GM19043 (cell line): Measurements from ENCODE around the gene CDKL2.
"Not testable (repeated sequence)": the region's sequence is repeated elsewhere in the genome, so short reads cannot be mapped to it uniquely, and the experiment has no call there.

Experiments
- ATAC-seq: cut with Tn5 transposase; IDR thresholded peaks from one replicate; pipeline ENCODE4 v1.9.1; 2021; ENCODE audit warnings: low read depth; ENCODE audit not compliant: unreplicated experiment

CDKL2 gene

GRCh38 chr4:75555294-75556164 is 74.8 kb downstream of the CDKL2 start, which contains the start of gene ODAPH:
Gene ODAPH, plus strand, starts transcription at chr4:75556066. Its CDS starts 17 bp downstream, at chr4:75556083.
- peak; percentile 98 for ATAC-seq

DNA sequence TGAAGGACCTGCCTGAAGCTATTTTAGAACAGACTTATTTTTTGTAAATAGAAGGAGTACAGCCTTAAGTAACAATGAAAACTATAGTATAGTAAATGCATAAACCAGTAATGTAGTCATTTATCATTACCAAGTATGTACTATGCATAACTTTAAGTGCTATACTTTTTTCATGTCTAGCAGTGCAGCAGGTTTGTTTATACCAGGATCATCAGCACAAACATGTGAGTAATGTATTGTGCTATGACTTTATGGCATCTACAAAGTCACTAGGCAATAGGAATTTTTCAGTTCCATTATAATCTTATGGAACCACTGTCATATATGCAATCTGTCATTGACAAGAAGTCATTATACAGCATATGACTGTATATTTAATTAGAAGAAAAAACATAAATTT is 77.9 kb downstream of the CDKL2 start:
- ATAC-seq, result no peak

DNA sequence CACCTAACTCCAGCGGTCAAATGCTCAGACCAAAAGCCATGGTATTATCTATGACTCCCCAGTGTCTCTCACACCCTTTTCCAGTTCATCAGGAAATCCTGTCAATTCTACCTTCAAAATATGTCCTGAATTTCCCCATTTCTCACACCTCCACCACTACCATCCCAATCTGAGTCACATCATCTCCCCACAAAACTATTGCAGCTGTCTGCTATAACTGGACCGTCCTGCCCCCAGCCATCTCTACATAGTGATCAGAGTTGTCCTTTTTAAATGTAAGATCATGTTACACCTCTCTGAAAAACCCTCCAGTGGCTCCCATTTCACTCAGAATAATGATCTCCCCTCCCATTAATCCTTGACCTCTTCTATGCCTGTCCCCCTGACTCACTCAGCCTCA is 81.3 kb downstream of the CDKL2 start:
- no peak for ATAC-seq

DNA sequence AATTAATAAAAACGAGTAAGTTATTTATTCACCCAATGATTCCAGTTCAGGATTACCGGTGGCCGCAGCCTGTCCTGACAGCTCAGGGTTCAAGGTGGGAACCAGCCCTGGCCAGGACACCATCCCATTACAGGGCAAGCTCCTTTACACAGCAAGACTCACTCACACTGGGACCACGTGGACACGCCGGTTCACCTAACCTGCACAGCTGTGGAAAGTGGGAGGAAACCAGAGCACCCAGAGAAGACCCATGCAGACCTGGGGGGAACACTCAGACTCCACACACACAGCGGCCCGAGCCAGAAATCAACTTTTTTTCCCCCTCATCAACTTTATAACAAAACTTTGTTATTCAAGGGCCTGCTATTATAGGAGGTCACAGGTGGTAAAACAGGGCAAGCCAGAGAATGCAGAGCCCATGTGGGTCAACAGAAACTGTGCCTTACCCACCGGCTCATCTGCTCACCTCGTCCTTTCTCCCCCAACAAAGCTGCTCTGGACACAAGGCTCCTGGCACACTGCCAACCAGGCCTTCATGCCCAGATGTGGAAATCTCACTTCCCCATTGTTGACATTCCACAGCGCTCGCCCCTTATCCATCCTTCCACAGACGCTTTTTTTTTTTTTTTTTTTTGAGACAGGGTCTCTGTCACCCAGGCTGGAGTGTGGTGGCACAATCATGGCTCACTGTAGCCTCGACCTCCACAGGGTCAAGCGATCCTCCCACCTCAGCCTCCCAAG is 82.5 kb downstream of the CDKL2 start:
- no peak for ATAC-seq

DNA sequence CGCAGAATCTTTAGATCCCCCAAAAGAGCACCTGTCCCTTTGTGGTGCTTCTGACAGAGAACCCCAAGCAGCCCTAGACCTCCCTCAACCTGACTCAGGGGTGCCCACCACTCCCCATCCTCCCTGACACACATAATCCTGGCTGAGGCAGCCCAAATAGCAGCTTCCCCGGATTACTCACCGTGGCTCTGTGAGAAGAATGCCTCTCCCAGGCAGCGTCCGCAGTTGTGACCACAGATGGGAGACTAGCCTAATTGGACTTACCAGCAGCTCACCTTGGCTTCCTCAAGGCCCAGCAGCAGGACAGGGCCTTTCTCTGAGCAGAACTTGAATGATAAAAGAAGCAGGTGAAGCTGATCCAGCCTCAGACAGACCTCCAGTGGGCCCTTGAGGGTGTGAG is 84.8 kb downstream of the CDKL2 start:
- no peak for ATAC-seq

DNA sequence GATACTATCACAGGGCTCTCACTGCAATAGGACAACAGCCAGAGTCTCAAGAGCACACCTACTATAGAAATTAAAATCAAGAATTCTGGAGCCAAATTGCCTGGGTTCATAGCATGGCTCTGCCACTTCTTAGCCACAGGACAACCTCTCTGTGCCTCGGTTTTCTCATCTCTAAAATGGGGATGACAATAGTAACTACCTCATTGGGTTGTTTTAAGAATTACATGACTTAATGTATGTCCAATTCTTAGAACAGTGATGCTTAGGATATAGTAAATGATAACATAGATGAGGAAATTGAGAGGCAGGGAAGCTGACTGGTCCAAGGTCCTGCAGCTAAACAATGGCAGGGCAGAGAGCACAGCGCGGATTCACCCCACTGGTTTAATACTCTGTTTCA is 85.5 kb downstream of the CDKL2 start:
- ATAC-seq, result no peak

GRCh38 chr4:75544220-75544619 is 86.1 kb downstream of the CDKL2 start:
- not testable (repeated sequence) for ATAC-seq

GRCh38 chr4:75542824-75543223 is 87.5 kb downstream of the CDKL2 start:
- ATAC-seq, result no peak

GRCh38 chr4:75537308-75537707 is 93.0 kb downstream of the CDKL2 start:
- ATAC-seq, result not testable (repeated sequence)

- not testable (repeated sequence) for ATAC-seq
Measured at GRCh38 chr4:75533926-75534325, 96.4 kb downstream of the CDKL2 start.

- not testable (repeated sequence) for ATAC-seq
Measured at GRCh38 chr4:75533339-75533887, 96.9 kb downstream of the CDKL2 start.

- ATAC-seq, result not testable (repeated sequence)
Measured at GRCh38 chr4:75531536-75532143, 98.7 kb downstream of the CDKL2 start.

GRCh38 chr4:75530556-75531322 is 99.6 kb downstream of the CDKL2 start:
- ATAC-seq, result no peak
